Muscle layer of duodenum (tissue), 2 donors: Measurements from ENCODE around the gene WNT7A.

Experiments
- H3K27ac ChIP-seq: one replicate; pipeline ENCODE4 v1.7.0; 2013; ENCODE audit warnings: mild to moderate bottlenecking, low read length
- H3K27me3 ChIP-seq: one replicate; pipeline ENCODE4 v1.7.0; 2013; ENCODE audit warnings: low read depth, mild to moderate bottlenecking, control low read depth, low read length
- H3K36me3 ChIP-seq, 2 donors: one replicate each; pipeline ENCODE4 v1.7.0; 2013; ENCODE audit warnings: low read length in 2 of 2, control low read depth in 1 of 2, mild to moderate bottlenecking in 1 of 2; ENCODE audit not compliant: insufficient read depth in 2 of 2, control insufficient read depth in 1 of 2
- H3K4me1 ChIP-seq, 2 donors: one replicate each; pipeline ENCODE4 v1.7.0; 2013; ENCODE audit warnings: low read length in 2 of 2, mild to moderate bottlenecking in 2 of 2, control low read depth in 1 of 2, moderate library complexity in 1 of 2; ENCODE audit not compliant: insufficient read depth in 2 of 2, control insufficient read depth in 1 of 2
- H3K4me3 ChIP-seq, 2 donors: one replicate each; pipeline ENCODE4 v1.7.0; 2013; ENCODE audit warnings: low read length in 2 of 2, low read depth in 1 of 2, mild to moderate bottlenecking in 1 of 2
- H3K9me3 ChIP-seq, 2 donors: one replicate each; pipeline ENCODE4 v1.7.0; 2013; ENCODE audit warnings: low read length in 2 of 2, control low read depth in 1 of 2, mild to moderate bottlenecking in 1 of 2; ENCODE audit not compliant: control insufficient read depth in 1 of 2
- donor health status: healthy.

WNT7A gene

DNA sequence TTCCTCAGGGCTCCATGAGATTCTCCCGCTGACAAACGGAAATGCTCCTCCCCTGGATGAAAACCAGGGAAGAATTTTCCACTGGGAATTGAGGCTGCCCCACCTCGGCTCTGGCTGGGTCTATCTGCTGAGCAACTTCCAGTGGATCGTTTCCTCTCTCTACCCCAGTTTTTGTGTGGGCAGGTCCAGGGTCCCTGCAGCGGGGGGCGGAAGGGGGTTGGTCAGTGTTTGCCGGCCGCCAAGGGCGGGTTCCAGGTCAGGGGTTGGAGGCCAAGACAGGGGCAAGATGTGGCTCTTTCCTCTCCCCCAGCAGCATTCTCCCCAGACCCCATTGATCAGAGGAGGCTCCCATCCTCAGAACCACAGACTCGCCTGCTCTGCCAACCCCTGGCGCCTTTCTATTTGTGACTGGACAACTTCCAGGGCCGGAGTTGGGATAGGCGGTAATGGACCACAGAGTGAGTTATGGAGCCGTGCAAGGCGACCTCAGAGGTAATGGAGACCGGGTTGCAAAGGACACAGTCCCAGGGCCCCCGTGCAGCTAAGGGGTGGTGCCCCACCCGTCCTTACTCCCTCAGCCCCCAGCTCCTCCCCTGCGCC is 92.2 kb downstream of the WNT7A start:
- Histone ChIP-seq H3K4me1 (no peaks in the 10 kb centered on the region), H3K36me3 (no peaks in the 10 kb centered on the region), H3K27ac (no peak overlapping the region), H3K27me3 (no peaks in the 10 kb centered on the region), H3K9me3 (no peaks in the 10 kb centered on the region), H3K4me3 (no peak overlapping the region)

DNA sequence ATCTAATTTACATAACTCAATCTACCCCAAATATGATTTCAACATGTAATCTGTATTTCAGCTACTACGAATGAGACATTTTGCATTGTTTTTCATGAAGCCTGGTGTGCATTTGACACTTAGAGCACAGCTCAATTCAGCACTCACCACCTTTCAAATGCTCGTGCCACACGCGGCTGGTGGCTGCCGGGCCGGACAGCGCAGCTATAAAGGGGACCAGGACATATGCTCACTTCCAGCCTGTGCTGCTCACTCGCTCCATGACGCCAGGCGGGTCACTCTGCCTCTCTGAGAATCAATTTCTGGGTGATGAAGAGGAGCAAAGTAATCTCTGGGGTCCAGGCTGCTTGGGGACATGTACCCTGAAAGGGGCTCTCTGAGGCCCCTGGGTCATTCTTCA is 93.1 kb downstream of the WNT7A start:
- Histone ChIP-seq H3K27ac (no peak overlapping the region), H3K4me1 (no peaks in the 10 kb centered on the region), H3K9me3 (no peaks in the 10 kb centered on the region), H3K4me3 (no peak overlapping the region), H3K27me3 (no peaks in the 10 kb centered on the region), H3K36me3 (no peaks in the 10 kb centered on the region)

DNA sequence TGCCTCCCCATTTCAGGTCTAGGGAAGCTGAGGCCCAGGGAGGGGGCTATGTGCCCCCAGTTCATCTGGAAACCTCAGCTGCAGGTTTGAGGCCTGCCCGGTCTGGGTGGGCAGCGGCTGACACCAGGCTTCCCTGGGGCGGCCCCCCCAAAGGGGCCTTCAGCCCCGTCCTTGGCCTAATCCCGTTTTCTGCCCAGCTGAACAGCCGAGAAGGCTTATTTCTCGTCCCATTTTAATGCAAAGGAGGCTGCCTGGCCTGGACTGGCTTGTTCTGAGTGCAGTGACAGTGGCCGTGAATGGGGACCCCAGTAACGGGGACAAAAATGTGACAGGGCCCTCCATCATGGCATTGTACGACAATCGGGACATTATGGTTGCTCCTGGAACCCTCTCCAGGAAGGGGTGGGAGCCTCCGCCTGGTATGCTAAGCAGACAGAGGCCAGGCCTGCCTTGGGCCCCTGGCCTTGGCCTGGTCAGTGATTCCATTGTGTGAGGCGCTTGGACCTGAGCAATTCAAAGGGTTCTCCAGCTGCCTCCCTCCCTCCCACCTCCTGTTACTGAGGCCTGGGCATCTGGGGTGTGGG is 93.9 kb downstream of the WNT7A start:
- Histone ChIP-seq H3K36me3 (no peaks in the 10 kb centered on the region), H3K27ac (no peak overlapping the region), H3K4me3 (no peak overlapping the region), H3K9me3 (no peaks in the 10 kb centered on the region), H3K4me1 (no peaks in the 10 kb centered on the region), H3K27me3 (no peaks in the 10 kb centered on the region)

DNA sequence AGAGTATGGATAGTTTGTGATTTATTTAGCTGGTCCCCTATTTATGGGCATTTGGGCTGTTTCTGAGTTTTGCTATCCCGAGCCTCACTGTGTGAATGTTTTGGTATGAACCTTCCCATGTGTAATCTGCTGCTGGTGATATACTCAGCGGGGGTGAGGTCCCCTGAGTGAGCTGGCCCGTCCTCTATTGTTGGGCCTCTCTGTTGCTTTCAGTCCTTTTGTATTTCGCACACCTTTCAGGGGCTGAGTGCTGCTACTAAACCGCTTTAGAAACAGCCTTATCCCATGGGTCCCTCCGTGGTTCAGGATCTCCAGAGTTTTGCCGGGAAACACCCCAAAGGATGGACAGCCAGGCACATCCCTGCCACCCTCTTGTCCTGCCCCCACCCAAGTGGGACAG is 94.5 kb downstream of the WNT7A start:
- no peaks in the 10 kb centered on the region for H3K4me1 ChIP-seq
- H3K27me3 ChIP-seq = no peaks in the 10 kb centered on the region
- no peaks in the 10 kb centered on the region for H3K9me3 ChIP-seq
- H3K36me3 ChIP-seq = no peaks in the 10 kb centered on the region
- no peak overlapping the region for H3K27ac ChIP-seq
- no peak overlapping the region for H3K4me3 ChIP-seq

DNA sequence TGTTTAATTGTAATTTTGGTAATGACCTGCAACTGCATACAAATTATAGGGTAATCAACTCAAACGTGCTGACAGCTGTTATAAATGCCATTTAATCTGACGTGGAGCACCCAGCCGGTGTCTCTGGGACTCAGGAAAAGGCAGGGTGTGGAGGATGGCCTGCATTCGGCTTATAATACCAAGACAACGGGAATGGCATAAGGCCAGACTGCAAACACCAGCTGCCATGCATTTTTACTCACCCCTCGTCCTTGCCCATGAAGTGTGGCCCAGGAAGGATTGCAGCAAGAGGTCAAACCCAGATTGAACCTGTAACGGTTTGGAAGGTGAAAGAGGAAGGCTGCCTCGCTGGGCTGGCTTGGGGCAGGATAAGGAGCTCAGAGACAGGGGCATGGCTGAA is 96.4 kb downstream of the WNT7A start:
- Histone ChIP-seq H3K36me3 (no peaks in the 10 kb centered on the region), H3K4me1 (no peaks in the 10 kb centered on the region), H3K9me3 (no peaks in the 10 kb centered on the region), H3K4me3 (no peak overlapping the region), H3K27me3 (no peaks in the 10 kb centered on the region), H3K27ac (no peak overlapping the region)

DNA sequence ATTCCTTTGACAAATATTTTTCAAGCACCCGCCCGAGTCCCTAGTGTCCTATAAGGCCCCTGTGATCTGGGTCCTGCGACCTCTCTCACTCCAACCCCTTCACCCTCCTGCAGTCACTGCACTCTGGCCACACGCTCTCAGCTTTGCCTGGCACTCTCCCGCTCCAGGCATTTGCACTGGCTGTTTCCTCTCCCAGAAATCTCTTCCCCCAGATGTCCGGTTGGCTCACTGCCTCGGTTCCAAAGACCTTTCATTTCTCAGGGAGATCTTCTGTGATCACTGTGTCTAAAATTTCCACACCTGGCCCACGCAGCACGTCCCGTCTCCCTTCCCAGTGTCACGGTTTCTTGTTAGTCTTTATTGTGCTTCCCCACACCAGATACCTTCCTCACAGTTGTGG is 97.4 kb downstream of the WNT7A start:
- no peak overlapping the region for H3K4me3 ChIP-seq
- no peak overlapping the region for H3K27ac ChIP-seq

DNA sequence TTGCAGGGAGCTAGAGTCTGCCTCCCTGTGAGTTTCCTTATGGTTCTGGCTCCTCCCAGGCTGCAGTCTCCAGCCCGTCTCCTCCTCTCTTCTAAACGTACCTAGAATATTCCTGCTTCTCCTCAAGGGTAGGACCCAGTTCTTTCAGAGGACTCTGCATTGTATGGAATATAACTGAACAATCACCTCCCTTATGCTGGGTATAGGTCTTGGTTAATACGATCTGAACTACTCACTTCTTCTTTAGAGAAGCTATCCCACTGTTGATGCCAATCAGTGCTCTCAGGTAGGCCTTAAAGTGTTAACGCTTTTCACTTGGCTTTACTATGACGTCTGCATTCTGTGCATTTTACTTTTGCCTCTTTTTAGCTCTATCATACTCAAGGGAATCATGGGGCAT is 98.5 kb downstream of the WNT7A start:
- no peaks in the 10 kb centered on the region for H3K36me3 ChIP-seq
- no peaks in the 10 kb centered on the region for H3K9me3 ChIP-seq
- H3K4me1 ChIP-seq = no peaks in the 10 kb centered on the region
- no peak overlapping the region for H3K27ac ChIP-seq
- H3K4me3 ChIP-seq = no peak overlapping the region
- no peaks in the 10 kb centered on the region for H3K27me3 ChIP-seq

More for the DNA sequence above, 97.4 kb downstream of the WNT7A start:
- no peaks in the 10 kb centered on the region for H3K4me1 ChIP-seq
- H3K9me3 ChIP-seq = no peaks in the 10 kb centered on the region
- H3K36me3 ChIP-seq = no peaks in the 10 kb centered on the region
- no peaks in the 10 kb centered on the region for H3K27me3 ChIP-seq

DNA sequence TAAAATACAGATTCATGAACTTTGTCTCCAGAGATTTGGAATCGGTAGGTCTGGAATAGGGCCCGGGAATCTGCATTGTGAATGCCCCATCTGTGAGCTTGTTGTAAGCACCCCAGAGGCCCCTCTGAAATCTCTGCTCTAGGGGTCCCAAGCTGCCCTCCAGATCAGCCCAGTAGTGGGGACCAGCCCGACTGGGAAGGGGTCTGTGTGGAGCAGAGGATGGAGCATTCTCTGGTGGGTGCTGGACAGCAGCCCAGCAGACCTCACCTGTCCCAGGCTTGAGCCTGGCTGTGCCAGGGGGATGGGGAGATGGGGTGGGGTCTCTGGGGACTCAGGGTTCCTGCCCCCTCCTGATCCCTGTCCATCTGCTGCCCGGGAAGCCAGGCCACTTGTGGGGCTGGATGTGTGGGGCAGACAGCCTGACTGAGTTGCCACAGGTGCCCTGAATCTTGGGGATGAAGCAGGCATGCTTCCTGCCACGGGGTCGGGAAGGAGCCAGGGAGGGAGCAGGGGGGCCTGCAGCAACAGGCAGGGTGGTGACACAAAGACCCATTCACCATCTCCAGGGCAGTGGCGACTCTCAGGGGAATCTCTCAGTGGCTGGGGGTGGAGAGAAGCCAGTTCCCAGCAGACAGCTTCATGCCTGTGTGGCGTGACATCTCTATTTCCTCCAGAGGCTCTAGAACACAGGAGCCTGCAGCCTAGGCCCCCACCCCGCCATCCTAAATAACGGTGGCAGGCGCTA is 99.3 kb downstream of the WNT7A start:
- Histone ChIP-seq H3K27ac (no peak overlapping the region), H3K9me3 (no peaks in the 10 kb centered on the region), H3K36me3 (no peaks in the 10 kb centered on the region), H3K4me1 (no peaks in the 10 kb centered on the region), H3K27me3 (no peaks in the 10 kb centered on the region), H3K4me3 (no peak overlapping the region)

DNA sequence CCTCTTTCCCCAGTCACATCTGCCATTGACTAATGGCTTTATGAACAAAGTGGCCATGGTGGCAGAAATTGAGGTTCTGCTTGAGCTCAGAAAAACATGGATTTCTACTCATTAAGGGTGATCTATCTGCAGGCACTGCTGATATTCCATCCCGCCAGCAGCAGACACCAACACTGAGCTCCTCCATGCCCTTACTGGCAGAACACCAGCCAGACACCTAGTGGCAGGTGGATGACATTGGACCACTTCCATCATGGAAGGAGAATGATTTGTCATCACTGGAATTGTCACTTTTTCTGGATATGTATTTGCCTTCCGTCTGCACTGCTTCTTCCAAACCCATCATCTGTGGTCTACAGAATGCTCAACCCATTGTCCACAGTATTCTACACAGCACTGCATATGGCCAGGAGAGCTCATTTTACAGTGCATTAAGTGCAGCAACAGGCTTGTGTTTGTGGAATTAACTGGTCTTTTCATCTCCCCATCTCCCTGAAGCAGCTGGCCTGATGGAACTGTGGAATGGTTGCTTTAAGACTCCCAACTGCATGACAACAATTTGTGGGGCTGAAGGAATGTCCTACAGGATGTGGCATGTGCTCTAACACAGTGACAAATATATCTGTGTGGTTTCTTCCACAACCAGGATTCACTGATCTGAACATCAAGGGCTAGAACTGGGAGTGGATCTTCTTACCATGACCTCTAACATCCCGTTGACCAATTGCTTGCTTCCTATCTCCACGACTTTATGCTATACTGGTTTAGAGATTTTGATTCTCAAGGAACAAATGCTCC is 103.4 kb downstream of the WNT7A start:
- no peak overlapping the region for H3K4me3 ChIP-seq
- H3K27ac ChIP-seq = no peak overlapping the region
- no peaks in the 10 kb centered on the region for H3K9me3 ChIP-seq
- H3K4me1 ChIP-seq = no peaks in the 10 kb centered on the region
- no peaks in the 10 kb centered on the region for H3K27me3 ChIP-seq
- H3K36me3 ChIP-seq = no peaks in the 10 kb centered on the region

DNA sequence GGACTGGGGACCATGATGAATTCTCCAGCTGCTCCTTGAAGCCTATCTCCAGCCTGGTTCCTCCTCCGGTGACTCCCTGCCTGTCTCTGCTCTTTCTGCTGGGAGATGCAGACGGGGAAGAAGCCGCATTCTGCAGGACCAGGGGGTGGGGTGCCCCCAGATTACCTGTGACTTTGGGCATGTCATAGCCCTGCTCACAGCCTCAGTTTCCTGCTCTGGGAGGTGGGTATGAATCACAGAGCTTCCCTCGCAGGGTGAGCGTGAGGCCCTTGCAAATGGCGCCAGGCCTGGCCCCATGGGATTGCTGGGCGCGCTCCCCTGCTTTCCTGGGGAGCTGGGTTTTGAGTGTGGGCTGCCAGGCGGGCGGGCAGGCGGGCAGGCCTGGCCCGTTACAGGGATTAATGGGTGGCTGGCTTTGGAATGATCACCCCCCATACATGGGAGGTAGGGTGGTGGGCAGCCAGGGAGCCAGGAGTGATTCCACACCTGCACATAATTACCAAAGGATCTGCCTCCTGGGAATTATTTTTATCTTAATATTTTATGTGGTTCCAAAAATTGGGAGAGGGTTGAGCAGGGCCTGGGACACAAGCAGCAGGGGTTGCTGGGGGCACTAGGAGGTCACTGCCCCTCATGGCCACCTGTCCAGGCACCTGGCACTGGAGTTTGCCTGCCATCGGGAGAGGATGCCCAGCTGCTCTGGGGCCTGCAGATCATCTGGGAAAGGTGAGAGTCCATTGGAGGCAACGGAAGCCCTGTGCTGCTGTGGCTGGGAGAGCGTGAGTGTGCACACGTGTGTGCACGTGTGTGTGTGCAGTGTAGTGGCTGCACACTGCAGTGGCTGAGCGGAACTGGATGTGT is 106.8 kb downstream of the WNT7A start:
- Histone ChIP-seq H3K4me3 (no peak overlapping the region), H3K27me3 (no peaks in the 10 kb centered on the region), H3K36me3 (no peaks in the 10 kb centered on the region), H3K4me1 (no peaks in the 10 kb centered on the region), H3K9me3 (no peaks in the 10 kb centered on the region), H3K27ac (no peak overlapping the region)
